ENCODE results near the gene ZNRD2.

Gene ZNRD2

GRCh38 chr11:65574109-65574810 is 4.0 kb downstream of the ZNRD2 start:
- DNase-seq (ENCODE audit: extremely low read depth, low read depth) = peak; percentile 93

GRCh38 chr11:65574811-65575567 is 4.7 kb downstream of the ZNRD2 start:
- TF ChIP-seq CTCF (IDR thresholded peaks at IDR 0.05; ENCODE audit: low read depth, low read length) = no peak
- no peak for DNase-seq (ENCODE audit: extremely low read depth, low read depth)

More at GRCh38 chr11:65574109-65574810, 4.0 kb downstream of the ZNRD2 start:
- TF ChIP-seq CTCF (IDR thresholded peaks at IDR 0.05; ENCODE audit: low read depth, low read length) = peak; percentile 59

GRCh38 chr11:65575568-65576231 is 5.4 kb downstream of the ZNRD2 start, which contains the start of gene EHBP1L1:
Gene EHBP1L1 (plus strand): TSS chr11:65576053. CDS start chr11:65576303, 250 bp downstream.
- DNase-seq (ENCODE audit: extremely low read depth, low read depth) = no peak
- TF ChIP-seq CTCF (IDR thresholded peaks at IDR 0.05; ENCODE audit: low read depth, low read length) = no peak

- no peak for TF ChIP-seq CTCF (IDR thresholded peaks at IDR 0.05; ENCODE audit: low read depth, low read length)
- no peak for DNase-seq (ENCODE audit: extremely low read depth, low read depth)
Measured at GRCh38 chr11:65576232-65576866, 6.1 kb downstream of the ZNRD2 start.

GRCh38 chr11:65576867-65577755 is 6.8 kb downstream of the ZNRD2 start:
- DNase-seq (ENCODE audit: extremely low read depth, low read depth) = no peak
- TF ChIP-seq CTCF (IDR thresholded peaks at IDR 0.05; ENCODE audit: low read depth, low read length) = no peak

- no peak for TF ChIP-seq CTCF (IDR thresholded peaks at IDR 0.05; ENCODE audit: low read depth, low read length)
- DNase-seq (ENCODE audit: extremely low read depth, low read depth) = no peak
Measured at GRCh38 chr11:65577756-65578109, 7.5 kb downstream of the ZNRD2 start.

Data from AG09319 (cell line).